Stimulated activated CD8-positive, alpha-beta memory T cell treated with anti-CD3 and anti-CD28 coated beads, Interleukin-4, amount 100 ng/mL, for 1 hour (primary cell): ENCODE measurements around the gene MAP3K6.
"Not testable (repeated sequence)": the region's sequence is repeated elsewhere in the genome, so short reads cannot be mapped to it uniquely, and the experiment has no call there.

Source experiments
- DNase-seq, 2 donors: peaks; one replicate each; pipeline ENCODE4 v3.0.0-alpha.2; 2020; ENCODE audit warnings: low read depth in 2 of 2, low spot score in 1 of 2

The MAP3K6 gene

DNA sequence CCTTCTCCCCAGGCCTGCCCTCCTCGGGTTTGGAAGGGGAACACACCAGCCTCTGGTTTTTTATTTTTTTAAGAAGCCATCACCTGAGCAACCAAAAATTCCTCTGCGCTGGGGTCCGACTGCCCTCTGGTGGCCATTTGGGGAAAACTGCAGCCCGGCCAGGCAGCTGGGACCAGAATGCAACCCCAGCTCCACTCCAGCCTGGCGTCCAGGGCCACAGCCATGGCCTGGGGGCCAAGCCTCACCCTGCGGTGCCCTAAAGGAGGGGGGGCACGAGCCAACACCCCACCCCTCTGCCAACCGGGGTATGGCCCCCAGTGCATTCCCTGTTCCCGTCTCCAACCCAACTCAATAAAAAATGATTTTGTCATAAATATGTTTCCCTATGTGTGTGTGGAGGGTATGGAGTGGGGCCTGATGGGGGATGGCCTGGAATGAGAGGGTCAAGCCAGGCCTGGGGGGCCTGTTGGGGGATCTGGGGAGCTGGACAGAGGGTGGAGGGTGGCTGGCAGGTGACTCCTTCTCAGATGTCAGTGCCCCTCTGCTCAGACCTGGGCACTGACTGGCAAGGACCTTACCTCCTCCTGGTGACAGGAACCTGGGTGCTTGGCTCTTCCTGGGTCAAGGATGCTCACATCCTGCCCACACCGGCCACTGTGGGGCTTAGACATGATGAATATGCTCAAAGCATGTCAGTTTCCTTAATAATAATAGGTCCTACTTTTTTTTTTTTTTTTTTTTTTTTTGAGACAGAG lies 28.9 kb upstream of the MAP3K6 start:
- peak; percentile 41 to 62 for DNase-seq

GRCh38 chr1:27394925-27395324 lies 28.2 kb upstream of the MAP3K6 start:
- no peak for DNase-seq

DNA sequence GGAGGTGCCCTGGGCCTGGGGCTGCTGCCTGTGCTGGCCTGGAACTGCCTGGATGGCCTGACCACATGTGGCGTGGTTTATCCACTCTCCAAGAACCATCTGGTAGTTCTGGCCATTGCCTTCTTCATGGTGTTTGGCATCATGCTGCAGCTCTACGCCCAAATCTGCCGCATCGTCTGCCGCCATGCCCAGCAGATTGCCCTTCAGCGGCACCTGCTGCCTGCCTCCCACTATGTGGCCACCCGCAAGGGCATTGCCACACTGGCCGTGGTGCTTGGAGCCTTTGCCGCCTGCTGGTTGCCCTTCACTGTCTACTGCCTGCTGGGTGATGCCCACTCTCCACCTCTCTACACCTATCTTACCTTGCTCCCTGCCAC lies 27.5 kb upstream of the MAP3K6 start:
- no peak for DNase-seq

DNA sequence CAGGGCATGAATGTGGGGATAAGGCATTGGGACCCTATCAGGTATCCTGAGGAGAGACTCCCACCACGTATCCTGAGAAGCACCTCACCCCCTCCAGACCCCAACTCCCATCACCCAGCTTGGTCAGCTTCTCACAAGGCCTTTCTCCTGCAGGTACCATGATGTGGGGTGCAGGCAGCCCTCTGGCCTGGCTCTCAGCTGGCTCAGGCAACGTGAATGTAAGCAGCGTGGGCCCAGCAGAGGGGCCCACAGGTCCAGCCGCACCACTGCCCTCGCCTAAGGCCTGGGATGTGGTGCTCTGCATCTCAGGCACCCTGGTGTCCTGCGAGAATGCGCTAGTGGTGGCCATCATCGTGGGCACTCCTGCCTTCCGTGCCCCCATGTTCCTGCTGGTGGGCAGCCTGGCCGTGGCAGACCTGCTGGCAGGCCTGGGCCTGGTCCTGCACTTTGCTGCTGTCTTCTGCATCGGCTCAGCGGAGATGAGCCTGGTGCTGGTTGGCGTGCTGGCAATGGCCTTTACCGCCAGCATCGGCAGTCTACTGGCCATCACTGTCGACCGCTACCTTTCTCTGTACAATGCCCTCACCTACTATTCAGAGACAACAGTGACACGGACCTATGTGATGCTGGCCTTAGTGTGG lies 27.0 kb upstream of the MAP3K6 start:
- DNase-seq, result no peak

DNA sequence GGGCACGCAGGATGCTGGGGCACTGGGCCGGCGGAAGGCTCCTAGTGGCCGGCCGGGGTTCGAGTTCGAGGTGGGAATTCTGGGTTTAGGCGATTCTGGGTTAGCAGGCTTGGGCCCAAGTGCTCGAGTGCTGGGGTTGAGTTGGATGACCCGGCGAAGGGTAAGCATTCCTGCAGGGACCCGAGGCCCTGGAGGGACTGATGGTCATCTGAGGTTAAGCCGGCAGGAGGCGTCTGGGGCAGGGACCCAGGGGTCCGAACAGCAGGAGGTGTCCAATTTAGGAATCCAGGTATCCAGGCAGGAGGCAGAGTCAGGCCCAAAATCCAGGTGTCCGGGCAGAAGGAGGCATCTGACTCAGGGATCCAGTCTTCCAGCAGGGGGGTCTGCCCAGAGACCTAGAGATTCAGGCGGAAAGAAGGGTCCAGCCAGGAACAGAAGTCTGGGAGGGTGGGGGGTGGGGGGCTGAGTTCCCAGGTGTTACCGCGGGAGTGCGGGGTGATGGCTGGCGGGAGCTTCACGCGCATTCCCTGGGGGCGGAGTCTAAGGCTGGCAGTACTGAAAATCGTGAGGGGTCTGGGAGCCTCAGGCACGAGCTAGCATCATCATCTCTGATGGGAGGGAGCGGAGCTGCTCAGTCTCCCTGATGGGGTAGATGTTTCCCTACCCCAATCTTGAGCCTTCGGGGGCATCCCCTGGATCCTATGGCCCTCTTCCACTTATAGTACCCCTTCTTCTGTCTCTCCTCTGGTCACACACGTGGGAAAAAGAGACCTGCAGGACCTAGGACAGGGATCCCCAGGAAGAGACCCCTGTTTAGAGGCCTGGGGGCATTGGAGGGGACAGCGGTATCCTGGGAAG lies 26.2 kb upstream of the MAP3K6 start:
- no peak for DNase-seq

- peak; percentile 75 to 86 for DNase-seq
Observed at GRCh38 chr1:27392096-27392777, 25.5 kb upstream of the MAP3K6 start, which contains the start of gene GPR3. Gene GPR3, plus strand, starts transcription at chr1:27392622. Its CDS starts 1,177 bp downstream, at chr1:27393799.

GRCh38 chr1:27391511-27392095 lies 24.8 kb upstream of the MAP3K6 start:
- DNase-seq, result no peak

GRCh38 chr1:27388337-27389005 lies 21.7 kb upstream of the MAP3K6 start:
- peak; percentile 56 for DNase-seq

DNA sequence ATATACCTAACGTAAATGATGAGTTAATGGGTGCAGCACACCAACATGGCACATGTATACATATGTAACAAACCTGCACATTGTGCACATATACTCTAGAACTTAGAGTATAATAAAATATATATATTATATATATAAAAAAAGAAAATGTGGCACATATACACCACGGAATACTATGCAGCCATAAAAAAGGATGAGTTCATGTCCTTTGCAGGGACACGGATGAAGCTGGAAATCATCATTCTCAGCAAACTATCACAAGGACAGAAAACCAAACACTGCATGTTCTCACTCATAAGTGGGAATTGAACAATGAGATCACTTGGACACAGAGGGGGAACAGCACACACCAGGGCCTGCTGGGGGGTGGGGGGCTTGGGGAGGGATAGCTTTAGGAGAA lies 18.0 kb upstream of the MAP3K6 start:
- DNase-seq, result not testable (repeated sequence)

GRCh38 chr1:27383661-27384060 lies 16.9 kb upstream of the MAP3K6 start:
- DNase-seq, result no peak

- DNase-seq, result no peak
Observed at GRCh38 chr1:27383039-27383605, 16.4 kb upstream of the MAP3K6 start, which contains the start of gene CD164L2. Gene CD164L2, minus strand, starts transcription at chr1:27383333. Its CDS starts 94 bp downstream, at chr1:27383239.

- no peak for DNase-seq
Observed at GRCh38 chr1:27381969-27382762, 15.4 kb upstream of the MAP3K6 start.

DNA sequence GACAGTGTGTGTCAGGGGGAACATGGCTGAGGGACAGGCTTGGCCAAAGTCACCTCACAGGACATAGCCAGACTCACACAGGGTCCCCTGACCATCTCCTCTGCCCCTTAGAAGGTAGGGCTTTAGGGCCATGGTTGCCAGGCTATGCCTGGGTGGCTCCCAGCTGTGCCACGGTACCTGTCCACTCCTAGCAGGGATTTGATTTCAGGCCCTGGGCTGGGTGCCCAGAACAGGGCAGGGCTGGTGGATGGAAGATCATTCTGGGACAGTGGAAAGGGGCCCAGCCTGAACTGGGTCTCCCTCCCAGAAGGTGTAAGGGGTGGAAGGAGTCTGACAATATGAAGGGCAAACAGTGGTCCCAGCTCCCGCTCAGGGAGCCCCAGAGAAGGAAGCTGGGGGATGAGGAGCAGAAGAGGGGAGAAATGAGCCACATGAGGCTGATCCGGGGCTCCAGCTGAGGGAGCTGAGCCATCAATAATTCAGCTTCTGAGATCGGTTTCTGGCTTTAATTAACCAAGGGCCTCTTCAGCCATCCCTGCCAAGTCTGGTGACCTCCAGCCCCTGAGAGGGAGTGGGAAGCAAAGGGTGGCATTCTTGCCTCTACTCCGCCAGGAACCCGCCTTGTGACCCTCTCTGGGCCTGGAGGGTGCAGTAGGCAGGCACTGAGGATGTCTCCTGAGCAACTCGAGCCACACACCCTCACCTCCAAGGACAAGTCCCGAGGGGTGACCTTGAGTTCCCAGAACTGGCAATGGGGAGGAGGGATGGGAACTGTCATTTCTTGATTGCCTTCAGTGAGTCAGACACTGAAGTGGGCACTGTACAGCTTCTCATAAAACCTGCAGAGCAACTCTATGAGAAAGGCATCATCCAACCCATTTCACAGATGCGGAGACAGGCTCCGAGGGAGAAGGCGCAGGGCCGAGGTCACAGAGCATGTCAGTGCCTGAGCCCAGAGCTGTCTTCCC lies 14.3 kb upstream of the MAP3K6 start:
- DNase-seq, result no peak

- no peak for DNase-seq
Observed at GRCh38 chr1:27380224-27380623, 13.5 kb upstream of the MAP3K6 start.

- DNase-seq, result no peak
Observed at GRCh38 chr1:27379564-27380122, 12.9 kb upstream of the MAP3K6 start.

- no peak for DNase-seq
Observed at GRCh38 chr1:27377760-27378495, 11.2 kb upstream of the MAP3K6 start.
